SK-N-SH (cell line): ENCODE results near the gene CADM2. TPM values are rescaled to one million over a fixed set of nuclear protein-coding genes. Genes with fewer than 3 reads are reported as not detected.

Experiments
- CTCF ChIA-PET: fragments of 300-600, 350-600 bp; formaldehyde crosslinking; extraction: SDS; loops from one replicate; lab custom pipeline; 2021; lab: Yijun Ruan, JAX
- POLR2A ChIA-PET: fragments of 350-600 bp; sonication (Branson Sonifier 250); formaldehyde crosslinking; extraction: SDS; loops from one replicate; lab custom pipeline; 2020; ENCODE audit warnings: antibody characterized with exemption, inconsistent platforms; lab: Yijun Ruan, JAX
- DNase-seq: peaks from one replicate; pipeline ENCODE4 v3.0.0; 2012
- H2AFZ ChIP-seq: fragments of 200-600 bp; sonication (generic); 2 replicates; pipeline ENCODE4 v1.8.1; 2016; ENCODE audit warnings: antibody characterized with exemption, mild to moderate bottlenecking, low read depth
- H3F3A ChIP-seq: fragments of 200-600 bp; sonication (generic); replicated peaks from 2 replicates; pipeline ENCODE3; 2016; ENCODE audit warnings: antibody characterized with exemption, mild to moderate bottlenecking; ENCODE audit not compliant: insufficient read depth
- H3K27ac ChIP-seq, 2 experiments: fragments of 200-500 bp in 1 of 2; fragments of 200-600 bp in 1 of 2; sonication (Bioruptor generic) in 1 of 2; sonication (generic), shearing (Covaris generic) in 1 of 2; 2 replicates each; pipeline versions ENCODE4 v1.5.1 to v1.6.1; 2014 to 2016; ENCODE audit warnings: low read depth in 2 of 2, inconsistent platforms in 1 of 2, low read length in 1 of 2, mild to moderate bottlenecking in 1 of 2, mixed read lengths in 1 of 2
- H3K27me3 ChIP-seq: fragments of 200-600 bp; sonication (generic), shearing (Covaris generic); 2 replicates; pipeline ENCODE4 v1.6.1; 2016; ENCODE audit warnings: mixed run types; ENCODE audit not compliant: insufficient read depth
- H3K36me3 ChIP-seq, 2 experiments: fragments of 200-500 bp in 1 of 2; fragments of 200-600 bp in 1 of 2; sonication (Bioruptor generic) in 1 of 2; sonication (generic) in 1 of 2; replicated peaks in 1 of 2; 2 replicates each; pipeline versions ENCODE3 to v1.5.1; 2014 to 2016; ENCODE audit warnings: low read length in 1 of 2, mild to moderate bottlenecking in 1 of 2; ENCODE audit not compliant: insufficient read depth in 2 of 2, control insufficient read depth in 1 of 2
- H3K4me1 ChIP-seq, 2 experiments: fragments of 200-500 bp in 1 of 2; fragments of 200-600 bp in 1 of 2; sonication (Bioruptor generic) in 1 of 2; sonication (generic), shearing (Covaris generic) in 1 of 2; 2 replicates each; pipeline versions ENCODE4 v1.5.1 to v1.6.1; 2014 to 2016; ENCODE audit warnings: low read depth in 1 of 2, low read length in 1 of 2, mixed run types in 1 of 2; ENCODE audit not compliant: insufficient read depth in 2 of 2, control insufficient read depth in 1 of 2
- H3K4me2 ChIP-seq: fragments of 200-600 bp; sonication (generic), shearing (Covaris generic); 2 replicates; pipeline ENCODE4 v1.6.1; 2017; ENCODE audit warnings: mixed run types
- H3K4me3 ChIP-seq, 2 experiments: fragments of 200-500 bp in 1 of 2; fragments of 200-600 bp in 1 of 2; sonication (Bioruptor generic) in 1 of 2; sonication (generic), shearing (Covaris generic) in 1 of 2; 2 replicates each; pipeline versions ENCODE4 v1.5.1 to v1.8.1; 2014 to 2016; ENCODE audit warnings: low read depth in 2 of 2, inconsistent platforms in 1 of 2, low read length in 1 of 2, mild to moderate bottlenecking in 1 of 2, mixed read lengths in 1 of 2, moderate library complexity in 1 of 2
- H3K79me2 ChIP-seq: fragments of 200-600 bp; sonication (generic); 2 replicates; pipeline ENCODE4 v1.8.1; 2017; ENCODE audit warnings: mild to moderate bottlenecking; ENCODE audit not compliant: insufficient read depth
- H3K9ac ChIP-seq: fragments of 200-600 bp; sonication (generic); 2 replicates; pipeline ENCODE4 v1.6.1; 2017; ENCODE audit warnings: mixed run types
- H3K9me2 ChIP-seq: fragments of 200-600 bp; sonication (generic); 2 replicates; pipeline ENCODE4 v1.6.1; 2017; ENCODE audit warnings: mixed run types
- H3K9me3 ChIP-seq: fragments of 200-600 bp; sonication (generic); 2 replicates; pipeline ENCODE4 v1.6.1; 2017; ENCODE audit warnings: mixed run types, mild to moderate bottlenecking, moderate library complexity
- H4K20me1 ChIP-seq: fragments of 200-600 bp; sonication (generic); 2 replicates; pipeline ENCODE4 v1.6.1; 2017; ENCODE audit warnings: mild to moderate bottlenecking, mixed run types; ENCODE audit not compliant: insufficient read depth
- ELF1 ChIP-seq: IDR thresholded peaks from 2 replicates; pipeline ENCODE4 v1.4.0; 2012
- FOSL2 ChIP-seq: IDR thresholded peaks from 2 replicates; pipeline ENCODE4 v1.4.0; 2012; ENCODE audit warnings: low read depth, mild to moderate bottlenecking, moderate library complexity, borderline replicate concordance
- FOXM1 ChIP-seq: IDR thresholded peaks from 2 replicates; pipeline ENCODE4 v1.4.0; 2012; ENCODE audit warnings: low read depth, mild to moderate bottlenecking
- GABPA ChIP-seq: IDR thresholded peaks from 2 replicates; pipeline ENCODE4 v1.4.0; 2012; ENCODE audit warnings: low read depth, mild to moderate bottlenecking
- GATA2 ChIP-seq: sonication (generic); formaldehyde crosslinking; IDR thresholded peaks from 2 replicates; pipeline ENCODE4 v1.5.0; 2020; ENCODE audit warnings: mild to moderate bottlenecking, missing genetic modification reagents
- NFIC ChIP-seq: IDR thresholded peaks from 2 replicates; pipeline ENCODE4 v1.4.0; 2012; ENCODE audit warnings: borderline replicate concordance
- PBX3 ChIP-seq: IDR thresholded peaks from 2 replicates; pipeline ENCODE4; 2012
- RAD21 ChIP-seq: IDR thresholded peaks from 2 replicates; pipeline ENCODE4 v1.6.1; 2012; ENCODE audit warnings: mild to moderate bottlenecking, low read length
- RXRA ChIP-seq: IDR thresholded peaks from 2 replicates; pipeline ENCODE4 v1.4.0; 2012; ENCODE audit warnings: low read depth, mild to moderate bottlenecking, borderline replicate concordance
- SMC3 ChIP-seq: IDR thresholded peaks from 2 replicates; pipeline ENCODE4 v1.6.1; 2012; ENCODE audit warnings: low read depth, low read length, improper control_type of control experiment
- USF2 ChIP-seq: fragments of 150-350 bp; IDR thresholded peaks from 2 replicates; pipeline ENCODE4 v1.6.1; 2017; ENCODE audit warnings: antibody characterized with exemption, low read length, low read depth, borderline replicate concordance
- YY1 ChIP-seq: IDR thresholded peaks from 2 replicates; pipeline ENCODE4 v1.4.0; 2012; ENCODE audit warnings: low read depth, mild to moderate bottlenecking
- WGBS: methylation state at CpG from one replicate; pipeline ENCODE4 v1.1.6; 2017; ENCODE audit warnings: low lambda C conversion rate; 5-methylcytosine and 5-hydroxymethylcytosine counted together
- polyA plus RNA-seq, 3 experiments: library from polyadenylated mRNA; depleted of rRNA; stranded (reverse); fragments of >200 nt; gene quantifications; 2 replicates each; pipeline ENCODE4 v1.2.3, GENCODE V29; 2012
- TF ChIP-seq, protein P1 (sequence below): IDR thresholded peaks from 2 replicates; pipeline ENCODE4 v1.4.0; 2012; ENCODE audit warnings: low read depth, borderline replicate concordance
- TF ChIP-seq, protein P2 (sequence below): fragments of 200-600 bp; sonication (generic); IDR thresholded peaks from 2 replicates; pipeline ENCODE4 v1.6.1; 2017; ENCODE audit warnings: antibody characterized with exemption, mild to moderate bottlenecking, moderate library complexity

The CADM2 gene
- polyA plus RNA-seq, 1 of the 3 experiments (the other 2 are of a cell fraction) = 0.46 TPM

GRCh38 chr3:85077018-85077417 lies 118.2 kb downstream of the CADM2 start:
- no peak overlapping the region for H3K4me3 ChIP-seq
- no peaks in the 10 kb centered on the region for H3K9me2 ChIP-seq
- no peaks in the 10 kb centered on the region for H3K27me3 ChIP-seq
- H3K79me2 ChIP-seq = no peaks in the 10 kb centered on the region
- H3K27ac ChIP-seq = no peak overlapping the region
- no peaks in the 10 kb centered on the region for H3K9me3 ChIP-seq
- no peaks in the 10 kb centered on the region for H3K36me3 ChIP-seq
- no peak overlapping the region for H3K4me2 ChIP-seq
- no peak overlapping the region for H3K9ac ChIP-seq
- H3K4me1 ChIP-seq = no peaks in the 10 kb centered on the region; a peak in 1 of 4 replicates
- DNase-seq = no peak
- WGBS = 51% methylated on average over 1 of the region's 1 CpG
- H4K20me1 ChIP-seq = no peaks in the 10 kb centered on the region
- no peaks in the 10 kb centered on the region for H3F3A ChIP-seq
- H2AFZ ChIP-seq = no peak overlapping the region
- CTCF ChIA-PET = no interaction called here
- POLR2A ChIA-PET = no interaction called here
- TF ChIP-seq RAD21 (no peak), NFIC (no peak), RXRA (no peak), FOSL2 (no peak), PBX3 (no peak), GABPA (no peak), USF2 (no peak), SMC3 (no peak), ELF1 (no peak), YY1 (no peak), GATA2 (no peak), FOXM1 (no peak)
- TF ChIP-seq, protein P1, sequence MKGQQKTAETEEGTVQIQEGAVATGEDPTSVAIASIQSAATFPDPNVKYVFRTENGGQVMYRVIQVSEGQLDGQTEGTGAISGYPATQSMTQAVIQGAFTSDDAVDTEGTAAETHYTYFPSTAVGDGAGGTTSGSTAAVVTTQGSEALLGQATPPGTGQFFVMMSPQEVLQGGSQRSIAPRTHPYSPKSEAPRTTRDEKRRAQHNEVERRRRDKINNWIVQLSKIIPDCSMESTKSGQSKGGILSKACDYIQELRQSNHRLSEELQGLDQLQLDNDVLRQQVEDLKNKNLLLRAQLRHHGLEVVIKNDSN = no peak
- TF ChIP-seq, protein P2, sequence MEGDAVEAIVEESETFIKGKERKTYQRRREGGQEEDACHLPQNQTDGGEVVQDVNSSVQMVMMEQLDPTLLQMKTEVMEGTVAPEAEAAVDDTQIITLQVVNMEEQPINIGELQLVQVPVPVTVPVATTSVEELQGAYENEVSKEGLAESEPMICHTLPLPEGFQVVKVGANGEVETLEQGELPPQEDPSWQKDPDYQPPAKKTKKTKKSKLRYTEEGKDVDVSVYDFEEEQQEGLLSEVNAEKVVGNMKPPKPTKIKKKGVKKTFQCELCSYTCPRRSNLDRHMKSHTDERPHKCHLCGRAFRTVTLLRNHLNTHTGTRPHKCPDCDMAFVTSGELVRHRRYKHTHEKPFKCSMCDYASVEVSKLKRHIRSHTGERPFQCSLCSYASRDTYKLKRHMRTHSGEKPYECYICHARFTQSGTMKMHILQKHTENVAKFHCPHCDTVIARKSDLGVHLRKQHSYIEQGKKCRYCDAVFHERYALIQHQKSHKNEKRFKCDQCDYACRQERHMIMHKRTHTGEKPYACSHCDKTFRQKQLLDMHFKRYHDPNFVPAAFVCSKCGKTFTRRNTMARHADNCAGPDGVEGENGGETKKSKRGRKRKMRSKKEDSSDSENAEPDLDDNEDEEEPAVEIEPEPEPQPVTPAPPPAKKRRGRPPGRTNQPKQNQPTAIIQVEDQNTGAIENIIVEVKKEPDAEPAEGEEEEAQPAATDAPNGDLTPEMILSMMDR = no peak
- TF ChIP-seq, all 33 proteins: peak for 0
